ENCODE measurements around the gene ZFAND3. TPM values are rescaled to one million over a fixed set of nuclear protein-coding genes. Genes with fewer than 3 reads are reported as not detected.

Gene ZFAND3
- total RNA-seq, 1 experiment from 2014 or later: 75.0 TPM

DNA sequence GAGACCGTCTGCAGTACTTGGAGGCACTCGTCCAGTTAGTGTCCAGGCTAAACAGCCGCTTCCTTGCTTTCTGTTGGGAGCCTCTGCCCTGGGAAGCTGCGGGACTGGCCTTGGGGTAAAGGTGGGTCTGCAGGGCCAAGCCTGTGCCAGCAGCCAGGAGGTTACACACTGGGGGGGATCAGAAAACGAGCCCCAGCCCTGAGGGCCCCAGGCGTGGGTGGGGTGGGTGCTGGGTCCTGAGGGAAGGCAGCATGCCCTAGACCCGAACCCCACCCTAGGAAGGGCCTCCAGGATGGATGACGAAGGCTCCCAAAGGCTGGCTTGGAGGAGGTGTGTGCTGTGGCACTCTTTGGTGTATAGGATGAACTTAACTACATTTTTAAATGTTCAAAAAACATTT, 335.2 kb downstream of the ZFAND3 start:
- no TSS peak for BruUV-seq (replicated peaks)
- Mint-ChIP-seq H3K27me3 (ENCODE audit: unreplicated experiment) (no peaks in the 10 kb centered on the region), H3K36me3 (ENCODE audit: insufficient read depth, unreplicated experiment) (peaks cover 29% of the 10 kb centered on the region), H3K9me3 (ENCODE audit: low read depth, unreplicated experiment) (no peaks in the 10 kb centered on the region), H3K4me1 (ENCODE audit: low read depth, unreplicated experiment) (peaks cover 8% of the 10 kb centered on the region), H3K27ac (ENCODE audit: unreplicated experiment) (no peak overlapping the region), H3K4me3 (ENCODE audit: low read depth, unreplicated experiment) (no peak overlapping the region)
- no peak for DNase-seq
- CTCF ChIA-PET: interaction anchor here (0.9 kb wide), 1 partner anchor 23 kb away, joined by 3 read pairs; no protein-coding TSS in a partner anchor
- intact Hi-C loops (cut with micrococcal nuclease; ENCODE audit: unreplicated experiment): no loop called here
- TF ChIP-seq CTCF (IDR thresholded peaks at IDR 0.05; ENCODE audit: unreplicated experiment): no peak

DNA sequence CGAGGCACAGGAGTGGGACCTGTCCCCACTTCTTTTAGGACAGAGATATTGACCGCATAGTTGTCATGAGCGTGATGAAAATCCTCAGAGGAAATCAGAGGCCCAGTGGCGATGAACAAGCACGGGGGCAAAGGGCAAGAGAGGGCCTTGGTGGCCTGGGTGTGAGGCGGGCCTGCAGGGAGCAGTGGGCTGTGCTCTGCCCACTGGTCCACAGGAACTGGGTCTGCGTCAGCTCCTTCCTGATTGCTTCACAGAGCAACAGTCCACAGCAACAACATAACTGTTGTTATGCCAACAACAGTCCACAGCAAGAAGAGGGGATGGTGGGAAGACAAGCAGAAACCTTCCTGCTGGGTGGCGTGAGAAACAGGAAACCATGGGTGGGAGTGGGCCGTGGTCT, 335.6 kb downstream of the ZFAND3 start:
- intact Hi-C loops (cut with micrococcal nuclease; ENCODE audit: unreplicated experiment): no loop called here
- H3K27ac Mint-ChIP-seq (ENCODE audit: unreplicated experiment): no peak overlapping the region
- CTCF ChIA-PET: interaction anchor here (0.9 kb wide), 1 partner anchor 22 kb away, joined by 3 read pairs; no protein-coding TSS in a partner anchor
- DNase-seq: no peak
- no TSS peak for BruUV-seq (replicated peaks)
- no peak for TF ChIP-seq CTCF (IDR thresholded peaks at IDR 0.05; ENCODE audit: unreplicated experiment)
- peaks cover 31% of the 10 kb centered on the region for H3K36me3 Mint-ChIP-seq (ENCODE audit: insufficient read depth, unreplicated experiment)
- peaks cover 8% of the 10 kb centered on the region for H3K4me1 Mint-ChIP-seq (ENCODE audit: low read depth, unreplicated experiment)
- H3K27me3 Mint-ChIP-seq (ENCODE audit: unreplicated experiment): no peaks in the 10 kb centered on the region
- no peak overlapping the region for H3K4me3 Mint-ChIP-seq (ENCODE audit: low read depth, unreplicated experiment)
- H3K9me3 Mint-ChIP-seq (ENCODE audit: low read depth, unreplicated experiment): no peaks in the 10 kb centered on the region

DNA sequence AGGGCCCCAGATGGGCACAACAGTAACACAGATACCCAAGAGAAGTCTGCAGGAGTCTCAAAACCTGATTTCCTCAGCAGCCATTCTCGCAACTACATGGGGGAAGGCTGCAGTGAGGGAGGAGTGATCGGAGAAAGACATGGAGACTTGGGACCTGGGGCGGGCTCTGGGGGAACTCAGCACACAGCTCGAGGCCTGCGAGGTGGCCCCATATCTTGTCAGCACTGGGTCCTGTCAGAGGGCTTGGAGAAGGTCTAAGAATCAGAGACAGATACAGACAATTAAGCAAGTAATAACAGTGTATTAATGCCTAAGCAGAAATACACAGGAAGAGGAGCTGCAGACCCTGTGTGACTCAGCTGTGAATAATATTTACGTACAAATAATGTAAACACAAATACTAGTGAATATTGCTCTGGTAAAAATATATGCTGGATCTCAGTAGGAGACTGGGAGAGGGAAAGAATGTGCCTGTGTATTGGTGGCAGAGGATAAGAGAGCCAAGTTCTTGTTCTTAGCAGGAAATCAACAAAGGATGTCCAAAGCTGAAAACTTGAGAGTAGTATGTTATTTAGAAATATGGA, 336.2 kb downstream of the ZFAND3 start:
- CTCF ChIA-PET: interaction anchor here (0.7 kb wide), 1 partner anchor 624 kb away, joined by 4 read pairs; no protein-coding TSS in a partner anchor
- no peaks in the 10 kb centered on the region for H3K27me3 Mint-ChIP-seq (ENCODE audit: unreplicated experiment)
- peaks cover 31% of the 10 kb centered on the region for H3K36me3 Mint-ChIP-seq (ENCODE audit: insufficient read depth, unreplicated experiment)
- no peak for TF ChIP-seq CTCF (IDR thresholded peaks at IDR 0.05; ENCODE audit: unreplicated experiment)
- H3K27ac Mint-ChIP-seq (ENCODE audit: unreplicated experiment): no peak overlapping the region
- no TSS peak for BruUV-seq (replicated peaks)
- intact Hi-C loops (cut with micrococcal nuclease; ENCODE audit: unreplicated experiment): no loop called here
- no peak for DNase-seq
- H3K4me1 Mint-ChIP-seq (ENCODE audit: low read depth, unreplicated experiment): peaks cover 8% of the 10 kb centered on the region
- H3K4me3 Mint-ChIP-seq (ENCODE audit: low read depth, unreplicated experiment): no peak overlapping the region
- H3K9me3 Mint-ChIP-seq (ENCODE audit: low read depth, unreplicated experiment): no peaks in the 10 kb centered on the region

- CTCF ChIA-PET: interaction anchor here (0.6 kb wide), 1 partner anchor 60 kb away, joined by 3 read pairs; no protein-coding TSS in a partner anchor
- Mint-ChIP-seq H3K27me3 (ENCODE audit: unreplicated experiment) (no peaks in the 10 kb centered on the region), H3K4me1 (ENCODE audit: low read depth, unreplicated experiment) (peaks cover 8% of the 10 kb centered on the region), H3K36me3 (ENCODE audit: insufficient read depth, unreplicated experiment) (peaks cover 41% of the 10 kb centered on the region), H3K4me3 (ENCODE audit: low read depth, unreplicated experiment) (no peak overlapping the region), H3K9me3 (ENCODE audit: low read depth, unreplicated experiment) (no peaks in the 10 kb centered on the region), H3K27ac (ENCODE audit: unreplicated experiment) (no peak overlapping the region)
- intact Hi-C loops (cut with micrococcal nuclease; ENCODE audit: unreplicated experiment): no loop called here
- BruUV-seq (replicated peaks): no TSS peak
- no peak for TF ChIP-seq CTCF (IDR thresholded peaks at IDR 0.05; ENCODE audit: unreplicated experiment)
- DNase-seq: no peak
These were observed 337.5 kb downstream of the ZFAND3 start for GRCh38 chr6:38156818-38157565.

Data from Calu3 (cell line).